SK-N-SH (cell line): ENCODE data around the gene SNAI1. TPM values are rescaled to one million over a fixed set of nuclear protein-coding genes. Genes with fewer than 3 reads are reported as not detected.

Experiments used
- CTCF ChIA-PET: fragments of 300-600, 350-600 bp; formaldehyde crosslinking; extraction: SDS; loops from one replicate; lab custom pipeline; 2021; lab: Yijun Ruan, JAX
- POLR2A ChIA-PET: fragments of 350-600 bp; sonication (Branson Sonifier 250); formaldehyde crosslinking; extraction: SDS; loops from one replicate; lab custom pipeline; 2020; ENCODE audit warnings: antibody characterized with exemption, inconsistent platforms; lab: Yijun Ruan, JAX
- DNase-seq: peaks from one replicate; pipeline ENCODE4 v3.0.0; 2012
- H2AFZ ChIP-seq: fragments of 200-600 bp; sonication (generic); 2 replicates; pipeline ENCODE4 v1.8.1; 2016; ENCODE audit warnings: antibody characterized with exemption, mild to moderate bottlenecking, low read depth
- H3F3A ChIP-seq: fragments of 200-600 bp; sonication (generic); replicated peaks from 2 replicates; pipeline ENCODE3; 2016; ENCODE audit warnings: antibody characterized with exemption, mild to moderate bottlenecking; ENCODE audit not compliant: insufficient read depth
- H3K27ac ChIP-seq, 2 experiments: fragments of 200-500 bp in 1 of 2; fragments of 200-600 bp in 1 of 2; sonication (Bioruptor generic) in 1 of 2; sonication (generic), shearing (Covaris generic) in 1 of 2; 2 replicates each; pipeline versions ENCODE4 v1.5.1 to v1.6.1; 2014 to 2016; ENCODE audit warnings: low read depth in 2 of 2, inconsistent platforms in 1 of 2, low read length in 1 of 2, mild to moderate bottlenecking in 1 of 2, mixed read lengths in 1 of 2
- H3K27me3 ChIP-seq: fragments of 200-600 bp; sonication (generic), shearing (Covaris generic); 2 replicates; pipeline ENCODE4 v1.6.1; 2016; ENCODE audit warnings: mixed run types; ENCODE audit not compliant: insufficient read depth
- H3K36me3 ChIP-seq, 2 experiments: fragments of 200-500 bp in 1 of 2; fragments of 200-600 bp in 1 of 2; sonication (Bioruptor generic) in 1 of 2; sonication (generic) in 1 of 2; replicated peaks in 1 of 2; 2 replicates each; pipeline versions ENCODE3 to v1.5.1; 2014 to 2016; ENCODE audit warnings: low read length in 1 of 2, mild to moderate bottlenecking in 1 of 2; ENCODE audit not compliant: insufficient read depth in 2 of 2, control insufficient read depth in 1 of 2
- H3K4me1 ChIP-seq, 2 experiments: fragments of 200-500 bp in 1 of 2; fragments of 200-600 bp in 1 of 2; sonication (Bioruptor generic) in 1 of 2; sonication (generic), shearing (Covaris generic) in 1 of 2; 2 replicates each; pipeline versions ENCODE4 v1.5.1 to v1.6.1; 2014 to 2016; ENCODE audit warnings: low read depth in 1 of 2, low read length in 1 of 2, mixed run types in 1 of 2; ENCODE audit not compliant: insufficient read depth in 2 of 2, control insufficient read depth in 1 of 2
- H3K4me2 ChIP-seq: fragments of 200-600 bp; sonication (generic), shearing (Covaris generic); 2 replicates; pipeline ENCODE4 v1.6.1; 2017; ENCODE audit warnings: mixed run types
- H3K4me3 ChIP-seq, 2 experiments: fragments of 200-500 bp in 1 of 2; fragments of 200-600 bp in 1 of 2; sonication (Bioruptor generic) in 1 of 2; sonication (generic), shearing (Covaris generic) in 1 of 2; 2 replicates each; pipeline versions ENCODE4 v1.5.1 to v1.8.1; 2014 to 2016; ENCODE audit warnings: low read depth in 2 of 2, inconsistent platforms in 1 of 2, low read length in 1 of 2, mild to moderate bottlenecking in 1 of 2, mixed read lengths in 1 of 2, moderate library complexity in 1 of 2
- H3K79me2 ChIP-seq: fragments of 200-600 bp; sonication (generic); 2 replicates; pipeline ENCODE4 v1.8.1; 2017; ENCODE audit warnings: mild to moderate bottlenecking; ENCODE audit not compliant: insufficient read depth
- H3K9ac ChIP-seq: fragments of 200-600 bp; sonication (generic); 2 replicates; pipeline ENCODE4 v1.6.1; 2017; ENCODE audit warnings: mixed run types
- H3K9me2 ChIP-seq: fragments of 200-600 bp; sonication (generic); 2 replicates; pipeline ENCODE4 v1.6.1; 2017; ENCODE audit warnings: mixed run types
- H3K9me3 ChIP-seq: fragments of 200-600 bp; sonication (generic); 2 replicates; pipeline ENCODE4 v1.6.1; 2017; ENCODE audit warnings: mixed run types, mild to moderate bottlenecking, moderate library complexity
- H4K20me1 ChIP-seq: fragments of 200-600 bp; sonication (generic); 2 replicates; pipeline ENCODE4 v1.6.1; 2017; ENCODE audit warnings: mild to moderate bottlenecking, mixed run types; ENCODE audit not compliant: insufficient read depth
- ELF1 ChIP-seq: IDR thresholded peaks from 2 replicates; pipeline ENCODE4 v1.4.0; 2012
- EZH2phosphoT487 ChIP-seq: fragments of 200-600 bp; sonication (generic); IDR thresholded peaks from 2 replicates; pipeline ENCODE4 v1.6.1; 2017; ENCODE audit warnings: low read depth, mixed run types, mild to moderate bottlenecking, antibody characterized with exemption, moderate library complexity, borderline replicate concordance
- FOSL2 ChIP-seq: IDR thresholded peaks from 2 replicates; pipeline ENCODE4 v1.4.0; 2012; ENCODE audit warnings: low read depth, mild to moderate bottlenecking, moderate library complexity, borderline replicate concordance
- FOXJ3 ChIP-seq: sonication (generic); formaldehyde crosslinking; IDR thresholded peaks from 2 replicates; pipeline ENCODE4 v1.5.1; 2020; ENCODE audit warnings: mild to moderate bottlenecking, missing genetic modification reagents
- FOXM1 ChIP-seq: IDR thresholded peaks from 2 replicates; pipeline ENCODE4 v1.4.0; 2012; ENCODE audit warnings: low read depth, mild to moderate bottlenecking
- GABPA ChIP-seq: IDR thresholded peaks from 2 replicates; pipeline ENCODE4 v1.4.0; 2012; ENCODE audit warnings: low read depth, mild to moderate bottlenecking
- GATA2 ChIP-seq: sonication (generic); formaldehyde crosslinking; IDR thresholded peaks from 2 replicates; pipeline ENCODE4 v1.5.0; 2020; ENCODE audit warnings: mild to moderate bottlenecking, missing genetic modification reagents
- JUND ChIP-seq: IDR thresholded peaks from 2 replicates; pipeline ENCODE4 v1.4.0; 2012
- MAX ChIP-seq: IDR thresholded peaks from 2 replicates; pipeline ENCODE4 v1.4.0; 2012; ENCODE audit warnings: low read depth
- MEF2A ChIP-seq: IDR thresholded peaks from 2 replicates; pipeline ENCODE4 v1.4.0; 2012; ENCODE audit warnings: low read depth, borderline replicate concordance
- NFIC ChIP-seq: IDR thresholded peaks from 2 replicates; pipeline ENCODE4 v1.4.0; 2012; ENCODE audit warnings: borderline replicate concordance
- NRF1 ChIP-seq: IDR thresholded peaks from 2 replicates; pipeline ENCODE4 v1.6.1; 2012; ENCODE audit warnings: low read depth, mild to moderate bottlenecking, low read length
- PBX3 ChIP-seq: IDR thresholded peaks from 2 replicates; pipeline ENCODE4; 2012
- REST ChIP-seq: IDR thresholded peaks from 2 replicates; pipeline ENCODE4 v1.6.1; 2012; ENCODE audit warnings: mild to moderate bottlenecking, low read depth, low read length, moderate library complexity
- RFX5 ChIP-seq: IDR thresholded peaks from 2 replicates; pipeline ENCODE4 v1.6.1; 2012; ENCODE audit warnings: mild to moderate bottlenecking, improper control_type of control experiment, low read length
- SIN3A ChIP-seq: IDR thresholded peaks from 2 replicates; pipeline ENCODE4 v1.6.1; 2012; ENCODE audit warnings: low read depth, mild to moderate bottlenecking, low read length, moderate library complexity, borderline replicate concordance
- TAF1 ChIP-seq: IDR thresholded peaks from 2 replicates; pipeline ENCODE4 v1.6.1; 2012; ENCODE audit warnings: low read depth, mild to moderate bottlenecking, low read length, moderate library complexity, borderline replicate concordance
- WGBS: methylation state at CpG from one replicate; pipeline ENCODE4 v1.1.6; 2017; ENCODE audit warnings: low lambda C conversion rate; 5-methylcytosine and 5-hydroxymethylcytosine counted together
- polyA plus RNA-seq, 3 experiments: library from polyadenylated mRNA; depleted of rRNA; stranded (reverse); fragments of >200 nt; gene quantifications; 2 replicates each; pipeline ENCODE4 v1.2.3, GENCODE V29; 2012
- TF ChIP-seq, protein P1 (sequence below): fragments of 150-350 bp; IDR thresholded peaks from 2 replicates; pipeline ENCODE4 v1.6.1; 2017; ENCODE audit warnings: antibody characterized with exemption, low read length, low read depth, borderline replicate concordance
- TF ChIP-seq, protein P2 (sequence below): fragments of 150-350 bp; IDR thresholded peaks from 2 replicates; pipeline ENCODE4 v1.6.1; 2016; ENCODE audit warnings: mild to moderate bottlenecking, low read depth, low read length
- TF ChIP-seq, protein P3 (sequence below): IDR thresholded peaks from 2 replicates; pipeline ENCODE4 v1.4.0; 2012; ENCODE audit warnings: low read depth, borderline replicate concordance

Gene SNAI1
- polyA plus RNA-seq, 1 of the 3 experiments (the other 2 are of a cell fraction), result 6.2 TPM

GRCh38 chr20:49979030-49979832, 3.5 kb upstream of the SNAI1 start:
- Histone ChIP-seq H3K4me1 (peaks cover under 1 to 17% of the 10 kb centered on the region in 2 experiments; a peak in 1 of 4 replicates), H3K9me2 (no peaks in the 10 kb centered on the region), H3K4me3 (peak overlapping the region; percentile 22 to 56; a peak in 3 of 4 replicates), H4K20me1 (peaks cover 6% of the 10 kb centered on the region), H3F3A (peaks cover 8% of the 10 kb centered on the region), H3K79me2 (peaks cover 14% of the 10 kb centered on the region), H3K27me3 (no peaks in the 10 kb centered on the region), H3K36me3 (no peaks in the 10 kb centered on the region), H3K27ac (no peak overlapping the region), H2AFZ (0 out of 2 replicates have a peak overlapping the region, but pooled peaks have one; percentile 65), H3K9me3 (no peaks in the 10 kb centered on the region), H3K9ac (no peak overlapping the region), H3K4me2 (peak overlapping the region; percentile 21; the same call in 1 of the 2 replicates)
- peak; percentile 93 for DNase-seq
- CTCF ChIA-PET, result interaction anchor here (0.6 to 22.2 kb wide), 68 partner anchors 9 to 1411 kb away, joined by 3 to 807 read pairs (median 6); partner anchors contain the start of genes PEDS1, RNF114, SLC9A8 and UBE2V1
- POLR2A ChIA-PET, result interaction anchor here (0.6 to 2.5 kb wide), 5 partner anchors 78 to 129 kb away, joined by 3 to 15 read pairs (median 3); no protein-coding TSS in a partner anchor
- 40% methylated on average over 23 of the region's 37 CpGs for WGBS
- TF ChIP-seq FOSL2, result no peak
- TF ChIP-seq MAX, result 0 out of 2 replicates have a peak, but pooled peaks have one; percentile 29
- no peak for TF ChIP-seq GABPA
- no peak for TF ChIP-seq JUND
- no peak for TF ChIP-seq NRF1
- TF ChIP-seq PBX3, result no peak
- no peak for TF ChIP-seq GATA2
- TF ChIP-seq MEF2A, result no peak
- TF ChIP-seq TAF1, result no peak
- TF ChIP-seq, protein P1, sequence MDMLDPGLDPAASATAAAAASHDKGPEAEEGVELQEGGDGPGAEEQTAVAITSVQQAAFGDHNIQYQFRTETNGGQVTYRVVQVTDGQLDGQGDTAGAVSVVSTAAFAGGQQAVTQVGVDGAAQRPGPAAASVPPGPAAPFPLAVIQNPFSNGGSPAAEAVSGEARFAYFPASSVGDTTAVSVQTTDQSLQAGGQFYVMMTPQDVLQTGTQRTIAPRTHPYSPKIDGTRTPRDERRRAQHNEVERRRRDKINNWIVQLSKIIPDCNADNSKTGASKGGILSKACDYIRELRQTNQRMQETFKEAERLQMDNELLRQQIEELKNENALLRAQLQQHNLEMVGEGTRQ, result no peak
- TF ChIP-seq, protein P2, sequence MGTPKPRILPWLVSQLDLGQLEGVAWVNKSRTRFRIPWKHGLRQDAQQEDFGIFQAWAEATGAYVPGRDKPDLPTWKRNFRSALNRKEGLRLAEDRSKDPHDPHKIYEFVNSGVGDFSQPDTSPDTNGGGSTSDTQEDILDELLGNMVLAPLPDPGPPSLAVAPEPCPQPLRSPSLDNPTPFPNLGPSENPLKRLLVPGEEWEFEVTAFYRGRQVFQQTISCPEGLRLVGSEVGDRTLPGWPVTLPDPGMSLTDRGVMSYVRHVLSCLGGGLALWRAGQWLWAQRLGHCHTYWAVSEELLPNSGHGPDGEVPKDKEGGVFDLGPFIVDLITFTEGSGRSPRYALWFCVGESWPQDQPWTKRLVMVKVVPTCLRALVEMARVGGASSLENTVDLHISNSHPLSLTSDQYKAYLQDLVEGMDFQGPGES, result no peak
- no peak for TF ChIP-seq EZH2phosphoT487
- TF ChIP-seq SIN3A, result no peak
- no peak for TF ChIP-seq ELF1
- TF ChIP-seq FOXJ3 (CRISPR knock-in tag), result no peak
- TF ChIP-seq NFIC, result no peak
- TF ChIP-seq, protein P3, sequence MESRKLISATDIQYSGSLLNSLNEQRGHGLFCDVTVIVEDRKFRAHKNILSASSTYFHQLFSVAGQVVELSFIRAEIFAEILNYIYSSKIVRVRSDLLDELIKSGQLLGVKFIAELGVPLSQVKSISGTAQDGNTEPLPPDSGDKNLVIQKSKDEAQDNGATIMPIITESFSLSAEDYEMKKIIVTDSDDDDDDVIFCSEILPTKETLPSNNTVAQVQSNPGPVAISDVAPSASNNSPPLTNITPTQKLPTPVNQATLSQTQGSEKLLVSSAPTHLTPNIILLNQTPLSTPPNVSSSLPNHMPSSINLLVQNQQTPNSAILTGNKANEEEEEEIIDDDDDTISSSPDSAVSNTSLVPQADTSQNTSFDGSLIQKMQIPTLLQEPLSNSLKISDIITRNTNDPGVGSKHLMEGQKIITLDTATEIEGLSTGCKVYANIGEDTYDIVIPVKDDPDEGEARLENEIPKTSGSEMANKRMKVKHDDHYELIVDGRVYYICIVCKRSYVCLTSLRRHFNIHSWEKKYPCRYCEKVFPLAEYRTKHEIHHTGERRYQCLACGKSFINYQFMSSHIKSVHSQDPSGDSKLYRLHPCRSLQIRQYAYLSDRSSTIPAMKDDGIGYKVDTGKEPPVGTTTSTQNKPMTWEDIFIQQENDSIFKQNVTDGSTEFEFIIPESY, result no peak
- TF ChIP-seq RFX5, result no peak
- TF ChIP-seq REST, result no peak
- no peak for TF ChIP-seq FOXM1
